NK-92 (cell line): ENCODE data around the gene SETD5.

Experiments used
- DNase-seq: peaks from one replicate; lab custom pipeline; 2025; ENCODE audit not compliant: unreplicated experiment; lab: John Stamatoyannopoulos, UW

Gene SETD5

GRCh38 chr3:9397332-9397905 is at the start of gene SETD5:
Gene SETD5 (plus strand): TSS chr3:9397615. CDS start chr3:9428939, 31,324 bp downstream.
- peak; percentile 89 for DNase-seq

GRCh38 chr3:9347887-9348286 is 49.5 kb upstream of the SETD5 start:
- no peak for DNase-seq

GRCh38 chr3:9349321-9350117 is 47.9 kb upstream of the SETD5 start:
- DNase-seq: no peak

- DNase-seq: no peak
Measured at GRCh38 chr3:9351709-9352126, 45.7 kb upstream of the SETD5 start.

GRCh38 chr3:9352917-9353752 is 44.3 kb upstream of the SETD5 start:
- DNase-seq: no peak

GRCh38 chr3:9361691-9362388 is 35.6 kb upstream of the SETD5 start:
- no peak for DNase-seq

- peak; percentile 47 for DNase-seq
Measured at GRCh38 chr3:9362731-9363530, 34.5 kb upstream of the SETD5 start, which contains the start of gene THUMPD3. Gene THUMPD3 (plus strand): TSS chr3:9363054. CDS start chr3:9365069, 2,015 bp downstream.

- DNase-seq: no peak
Measured at GRCh38 chr3:9369508-9369907, 27.9 kb upstream of the SETD5 start.

- DNase-seq: no peak
Measured at GRCh38 chr3:9373465-9373864, 23.9 kb upstream of the SETD5 start.

GRCh38 chr3:9377981-9378380 is 19.4 kb upstream of the SETD5 start:
- no peak for DNase-seq

- no peak for DNase-seq
Measured at GRCh38 chr3:9379327-9379726, 18.1 kb upstream of the SETD5 start.

- no peak for DNase-seq
Measured at GRCh38 chr3:9380014-9380413, 17.4 kb upstream of the SETD5 start.

GRCh38 chr3:9384141-9384828 is 13.1 kb upstream of the SETD5 start:
- DNase-seq: no peak

GRCh38 chr3:9385187-9386077 is 12.0 kb upstream of the SETD5 start:
- DNase-seq: no peak

- DNase-seq: no peak
Measured at GRCh38 chr3:9386078-9386459, 11.3 kb upstream of the SETD5 start.

- DNase-seq: no peak
Measured at GRCh38 chr3:9386501-9387321, 10.7 kb upstream of the SETD5 start.

GRCh38 chr3:9387322-9387655 is 10.1 kb upstream of the SETD5 start:
- DNase-seq: no peak

GRCh38 chr3:9388142-9388541 is 9.3 kb upstream of the SETD5 start:
- DNase-seq: no peak
